ENCODE results near the gene FASTKD1. TPM values are rescaled to one million over a fixed set of nuclear protein-coding genes. Genes with fewer than 3 reads are reported as not detected.

FASTKD1 gene
- total and polyA plus RNA-seq, 2 donors (not counting 3 experiments of a cell fraction or from before 2014, with no cell fraction given), result 8.9 to 32.2 TPM

DNA sequence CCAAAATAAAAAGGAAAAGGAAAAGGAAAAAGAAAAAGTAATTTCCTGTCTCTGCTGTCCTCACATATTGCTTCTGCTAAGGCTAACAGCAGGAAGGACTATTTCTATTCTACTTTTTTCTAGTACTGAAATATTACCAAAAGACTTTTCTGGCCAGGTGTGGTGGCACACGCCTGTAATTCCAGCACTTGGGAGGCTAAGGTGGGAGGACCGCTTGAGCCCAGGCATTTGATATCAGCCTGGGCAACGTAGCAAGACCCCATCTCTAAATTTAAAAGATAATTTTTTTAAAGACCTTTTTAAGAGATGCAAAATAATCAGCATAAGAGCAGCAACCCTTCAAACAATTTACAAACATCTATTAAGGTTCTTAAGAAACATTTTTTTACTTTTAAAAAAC is 31.2 kb downstream of the FASTKD1 start:
- H3K4me2 ChIP-seq (ENCODE audit: insufficient read depth, low read length), result no peak overlapping the region
- H3K36me3 ChIP-seq (ENCODE audit: control insufficient read depth in 2 of 2, extremely low read depth in 1 of 2, insufficient read depth in 2 of 2, low read length in 2 of 2), result peaks cover 0 to 2% of the 10 kb centered on the region in 2 experiments
- H3K9ac ChIP-seq (replicated peaks; ENCODE audit: extremely low read depth, insufficient read depth, low read length), result no peak overlapping the region
- no peak overlapping the region for H2AFZ ChIP-seq (ENCODE audit: low read depth, low read length)
- no peaks in the 10 kb centered on the region for H3K27me3 ChIP-seq (ENCODE audit: control insufficient read depth in 2 of 2, insufficient read depth in 2 of 2, low read length in 2 of 2)
- POLR2A ChIA-PET, result no interaction called here
- no peaks in the 10 kb centered on the region for H3K4me1 ChIP-seq (ENCODE audit: control insufficient read depth, extremely low read depth, insufficient read depth, low read length)
- DNase-seq (ENCODE audit: low read depth, low spot score), result no peak
- dilution Hi-C loops (cut with MboI; ENCODE audit: extremely low pct_ligation_motif_present, low sequenced_read_pairs), result no loop called here
- H4K20me1 ChIP-seq (replicated peaks; ENCODE audit: control insufficient read depth, extremely low read depth, insufficient read depth, low read length), result no peaks in the 10 kb centered on the region
- H3K4me3 ChIP-seq (replicated peaks in 1 of 3; ENCODE audit: insufficient read depth in 1 of 3, low read depth in 1 of 3, low read length in 3 of 3), result no peak overlapping the region
- TF ChIP-seq EZH2 (IDR thresholded peaks at IDR 0.05; ENCODE audit: borderline replicate concordance, low read depth, low read length, severe bottlenecking) (no peak), MYC (IDR thresholded peaks at IDR 0.05; ENCODE audit: low read depth, low read length) (no peak), FOS (IDR thresholded peaks at IDR 0.05; ENCODE audit: borderline replicate concordance, insufficient read depth, low read length) (no peak), POLR2AphosphoS5 (IDR thresholded peaks at IDR 0.05; ENCODE audit: insufficient read depth, low read depth, low read length) (no peak), JUN (IDR thresholded peaks at IDR 0.05; ENCODE audit: borderline replicate concordance, insufficient read depth, insufficient read length, low read depth) (no peak), POLR2A (IDR thresholded peaks at IDR 0.05; ENCODE audit: low read depth, low read length) (no peak), GATA2 (IDR thresholded peaks at IDR 0.05; ENCODE audit: insufficient read depth, insufficient read length, low read depth, low read length) (no peak)
- TF ChIP-seq, protein P1, sequence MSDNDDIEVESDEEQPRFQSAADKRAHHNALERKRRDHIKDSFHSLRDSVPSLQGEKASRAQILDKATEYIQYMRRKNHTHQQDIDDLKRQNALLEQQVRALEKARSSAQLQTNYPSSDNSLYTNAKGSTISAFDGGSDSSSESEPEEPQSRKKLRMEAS (IDR thresholded peaks at IDR 0.05; ENCODE audit: insufficient read depth, insufficient read length), result no peak
- TF ChIP-seq, protein P2, sequence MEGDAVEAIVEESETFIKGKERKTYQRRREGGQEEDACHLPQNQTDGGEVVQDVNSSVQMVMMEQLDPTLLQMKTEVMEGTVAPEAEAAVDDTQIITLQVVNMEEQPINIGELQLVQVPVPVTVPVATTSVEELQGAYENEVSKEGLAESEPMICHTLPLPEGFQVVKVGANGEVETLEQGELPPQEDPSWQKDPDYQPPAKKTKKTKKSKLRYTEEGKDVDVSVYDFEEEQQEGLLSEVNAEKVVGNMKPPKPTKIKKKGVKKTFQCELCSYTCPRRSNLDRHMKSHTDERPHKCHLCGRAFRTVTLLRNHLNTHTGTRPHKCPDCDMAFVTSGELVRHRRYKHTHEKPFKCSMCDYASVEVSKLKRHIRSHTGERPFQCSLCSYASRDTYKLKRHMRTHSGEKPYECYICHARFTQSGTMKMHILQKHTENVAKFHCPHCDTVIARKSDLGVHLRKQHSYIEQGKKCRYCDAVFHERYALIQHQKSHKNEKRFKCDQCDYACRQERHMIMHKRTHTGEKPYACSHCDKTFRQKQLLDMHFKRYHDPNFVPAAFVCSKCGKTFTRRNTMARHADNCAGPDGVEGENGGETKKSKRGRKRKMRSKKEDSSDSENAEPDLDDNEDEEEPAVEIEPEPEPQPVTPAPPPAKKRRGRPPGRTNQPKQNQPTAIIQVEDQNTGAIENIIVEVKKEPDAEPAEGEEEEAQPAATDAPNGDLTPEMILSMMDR (IDR thresholded peaks at IDR 0.05; ENCODE audit: extremely low read depth in 1 of 2, insufficient read depth in 1 of 2, low read depth in 1 of 2, low read length in 2 of 2), result no peak
- no peak for FAIRE-seq
- H3K9me1 ChIP-seq (replicated peaks; ENCODE audit: control insufficient read depth, extremely low read depth, insufficient read depth, low read length), result peaks cover 2% of the 10 kb centered on the region
- H3K27ac ChIP-seq (ENCODE audit: insufficient read depth, low read depth, low read length), result no peak overlapping the region
- intact Hi-C loops (cut with micrococcal nuclease), result no loop called here
- CTCF ChIA-PET, result no interaction called here
- no peaks in the 10 kb centered on the region for H3K79me2 ChIP-seq (ENCODE audit: control insufficient read depth, insufficient read depth, low read length)
- no TSS peak for BruUV-seq (replicated peaks)
- H3K9me3 ChIP-seq (replicated peaks; ENCODE audit: control insufficient read depth, insufficient read depth, low read length), result no peaks in the 10 kb centered on the region
